ENCODE results near the gene CIB4.

DNA sequence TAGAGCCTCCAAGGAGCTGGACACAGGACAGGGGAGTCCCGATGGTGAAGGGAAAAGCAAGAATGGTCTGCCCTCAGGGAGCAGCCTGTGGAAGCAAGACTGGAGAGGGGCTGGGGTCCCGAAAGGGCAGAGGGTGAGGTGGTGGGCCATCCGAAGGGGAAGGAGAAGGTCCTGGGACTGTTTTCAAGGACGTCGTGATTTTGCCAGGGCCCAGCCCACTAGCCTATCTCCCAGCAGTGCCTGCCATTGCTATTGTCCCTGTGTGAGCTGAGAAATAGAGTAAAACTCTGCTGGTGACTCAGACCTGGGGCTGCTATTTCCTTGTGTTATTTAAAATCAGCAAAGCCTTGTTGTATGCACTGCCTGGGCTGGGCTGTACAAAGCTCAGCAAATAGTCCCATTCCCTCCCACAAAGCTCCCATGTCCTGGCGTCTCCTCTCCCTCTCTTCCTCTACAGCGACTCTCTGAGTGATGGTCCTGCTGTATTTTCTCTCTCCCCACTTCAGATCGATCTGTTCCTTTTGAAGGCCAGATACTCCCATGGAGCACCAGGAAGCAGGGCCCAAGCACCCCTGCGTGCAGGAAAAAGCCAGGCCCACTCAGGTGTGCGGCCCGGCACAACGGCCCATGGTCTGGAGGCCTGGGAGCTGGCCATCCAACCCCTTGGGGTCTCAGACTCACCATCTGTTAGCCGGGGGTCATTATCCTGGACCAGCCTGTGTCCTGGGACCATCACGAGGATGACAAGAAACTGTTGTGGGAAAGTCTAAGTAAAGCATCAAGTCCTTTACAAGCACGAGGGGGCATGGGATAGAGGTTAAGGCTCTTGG lies 98.3 kb downstream of the CIB4 start:
- TF ChIP-seq NFE2L1 (tag; IDR thresholded peaks at IDR 0.05; ENCODE audit: borderline replicate concordance, low read depth): no peak
- TF ChIP-seq EZH2 (IDR thresholded peaks at IDR 0.05; ENCODE audit: borderline replicate concordance, low read depth, low read length): no peak
- TF ChIP-seq, protein P1, sequence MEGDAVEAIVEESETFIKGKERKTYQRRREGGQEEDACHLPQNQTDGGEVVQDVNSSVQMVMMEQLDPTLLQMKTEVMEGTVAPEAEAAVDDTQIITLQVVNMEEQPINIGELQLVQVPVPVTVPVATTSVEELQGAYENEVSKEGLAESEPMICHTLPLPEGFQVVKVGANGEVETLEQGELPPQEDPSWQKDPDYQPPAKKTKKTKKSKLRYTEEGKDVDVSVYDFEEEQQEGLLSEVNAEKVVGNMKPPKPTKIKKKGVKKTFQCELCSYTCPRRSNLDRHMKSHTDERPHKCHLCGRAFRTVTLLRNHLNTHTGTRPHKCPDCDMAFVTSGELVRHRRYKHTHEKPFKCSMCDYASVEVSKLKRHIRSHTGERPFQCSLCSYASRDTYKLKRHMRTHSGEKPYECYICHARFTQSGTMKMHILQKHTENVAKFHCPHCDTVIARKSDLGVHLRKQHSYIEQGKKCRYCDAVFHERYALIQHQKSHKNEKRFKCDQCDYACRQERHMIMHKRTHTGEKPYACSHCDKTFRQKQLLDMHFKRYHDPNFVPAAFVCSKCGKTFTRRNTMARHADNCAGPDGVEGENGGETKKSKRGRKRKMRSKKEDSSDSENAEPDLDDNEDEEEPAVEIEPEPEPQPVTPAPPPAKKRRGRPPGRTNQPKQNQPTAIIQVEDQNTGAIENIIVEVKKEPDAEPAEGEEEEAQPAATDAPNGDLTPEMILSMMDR (IDR thresholded peaks at IDR 0.05 in 2 of 3, conservative IDR thresholded peaks at IDR 0.05 in 1 of 3; ENCODE audit: insufficient read depth in 2 of 3, low read depth in 1 of 3, low read length in 3 of 3): no peak
- no peak for TF ChIP-seq EHMT2 (IDR thresholded peaks at IDR 0.05)
- TF ChIP-seq, protein P2, sequence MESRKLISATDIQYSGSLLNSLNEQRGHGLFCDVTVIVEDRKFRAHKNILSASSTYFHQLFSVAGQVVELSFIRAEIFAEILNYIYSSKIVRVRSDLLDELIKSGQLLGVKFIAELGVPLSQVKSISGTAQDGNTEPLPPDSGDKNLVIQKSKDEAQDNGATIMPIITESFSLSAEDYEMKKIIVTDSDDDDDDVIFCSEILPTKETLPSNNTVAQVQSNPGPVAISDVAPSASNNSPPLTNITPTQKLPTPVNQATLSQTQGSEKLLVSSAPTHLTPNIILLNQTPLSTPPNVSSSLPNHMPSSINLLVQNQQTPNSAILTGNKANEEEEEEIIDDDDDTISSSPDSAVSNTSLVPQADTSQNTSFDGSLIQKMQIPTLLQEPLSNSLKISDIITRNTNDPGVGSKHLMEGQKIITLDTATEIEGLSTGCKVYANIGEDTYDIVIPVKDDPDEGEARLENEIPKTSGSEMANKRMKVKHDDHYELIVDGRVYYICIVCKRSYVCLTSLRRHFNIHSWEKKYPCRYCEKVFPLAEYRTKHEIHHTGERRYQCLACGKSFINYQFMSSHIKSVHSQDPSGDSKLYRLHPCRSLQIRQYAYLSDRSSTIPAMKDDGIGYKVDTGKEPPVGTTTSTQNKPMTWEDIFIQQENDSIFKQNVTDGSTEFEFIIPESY (CRISPR knock-in tag; IDR thresholded peaks at IDR 0.05): no peak
- TF ChIP-seq, protein P3, sequence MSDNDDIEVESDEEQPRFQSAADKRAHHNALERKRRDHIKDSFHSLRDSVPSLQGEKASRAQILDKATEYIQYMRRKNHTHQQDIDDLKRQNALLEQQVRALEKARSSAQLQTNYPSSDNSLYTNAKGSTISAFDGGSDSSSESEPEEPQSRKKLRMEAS (CRISPR knock-in tag; IDR thresholded peaks at IDR 0.05): no peak
- no peak for TF ChIP-seq KLF6 (CRISPR knock-in tag; IDR thresholded peaks at IDR 0.05; ENCODE audit: borderline replicate concordance)
- no peak for TF ChIP-seq GABPB1 (CRISPR knock-in tag; IDR thresholded peaks at IDR 0.05)
